H9 (cell line): ENCODE measurements around the gene SULF2. TPM values are rescaled to one million over a fixed set of nuclear protein-coding genes. Genes with fewer than 3 reads are reported as not detected.

Experiments used
- DNase-seq: peaks from one replicate; pipeline ENCODE4 v3.0.0-alpha.2; 2017
- H2AFZ ChIP-seq: one replicate; pipeline ENCODE4 v1.6.1; 2013; ENCODE audit warnings: mild to moderate bottlenecking, low read length, control low read depth, moderate library complexity
- H2AK5ac ChIP-seq: 2 replicates; pipeline ENCODE4 v1.6.1; 2013; ENCODE audit warnings: low read length, control low read depth, mixed read lengths; ENCODE audit not compliant: insufficient read length
- H2BK120ac ChIP-seq: one replicate; pipeline ENCODE4 v1.6.1; 2013; ENCODE audit warnings: low read depth, mild to moderate bottlenecking, low read length, control low read depth, inconsistent platforms; ENCODE audit not compliant: poor library complexity, severe bottlenecking
- H2BK12ac ChIP-seq: 2 replicates; pipeline ENCODE4 v1.6.1; 2013; ENCODE audit warnings: low read length, control low read depth, mixed read lengths, low read depth; ENCODE audit not compliant: insufficient read length
- H2BK15ac ChIP-seq: 2 replicates; pipeline ENCODE4 v1.6.1; 2013; ENCODE audit warnings: low read depth, low read length, control low read depth
- H2BK20ac ChIP-seq: one replicate; pipeline ENCODE4 v1.6.1; 2013; ENCODE audit warnings: low read depth, mild to moderate bottlenecking, low read length, control low read depth, inconsistent platforms; ENCODE audit not compliant: poor library complexity, severe bottlenecking
- H2BK5ac ChIP-seq: 2 replicates; pipeline ENCODE4 v1.6.1; 2013; ENCODE audit warnings: low read length, control low read depth, mixed read lengths; ENCODE audit not compliant: insufficient read length
- H3K14ac ChIP-seq: 2 replicates; pipeline ENCODE4 v1.6.1; 2013; ENCODE audit warnings: low read length, control low read depth; ENCODE audit not compliant: insufficient read depth
- H3K18ac ChIP-seq: 2 replicates; pipeline ENCODE4 v1.6.1; 2013; ENCODE audit warnings: low read depth, mild to moderate bottlenecking, mixed read lengths, low read length, control low read depth; ENCODE audit not compliant: insufficient read length
- H3K23ac ChIP-seq: 2 replicates; pipeline ENCODE4 v1.6.1; 2013; ENCODE audit warnings: low read length, control low read depth, mixed read lengths, low read depth; ENCODE audit not compliant: insufficient read length
- H3K23me2 ChIP-seq: 2 replicates; pipeline ENCODE4 v1.6.1; 2013; ENCODE audit warnings: low read depth, mild to moderate bottlenecking, mixed read lengths, low read length, control low read depth; ENCODE audit not compliant: insufficient read length, poor library complexity, severe bottlenecking
- H3K27ac ChIP-seq: 2 replicates; pipeline ENCODE4 v1.5.1; 2013; ENCODE audit warnings: low read length, control low read depth, mixed read lengths, low read depth; ENCODE audit not compliant: insufficient read length
- H3K27me3 ChIP-seq: 2 replicates; pipeline ENCODE4 v1.6.1; 2013; ENCODE audit warnings: low read length, control low read depth, inconsistent platforms; ENCODE audit not compliant: insufficient read depth
- H3K4ac ChIP-seq: 2 replicates; pipeline ENCODE4 v1.6.1; 2013; ENCODE audit warnings: low read depth, mild to moderate bottlenecking, control low read depth, inconsistent platforms, low read length, moderate library complexity
- H3K4me1 ChIP-seq: 2 replicates; pipeline ENCODE4 v1.6.1; 2013; ENCODE audit warnings: low read length, control low read depth, inconsistent platforms; ENCODE audit not compliant: insufficient read depth
- H3K4me2 ChIP-seq: 2 replicates; pipeline ENCODE4 v1.6.1; 2013; ENCODE audit warnings: low read length, control low read depth, mixed read lengths; ENCODE audit not compliant: insufficient read length, insufficient read depth
- H3K56ac ChIP-seq: 2 replicates; pipeline ENCODE4 v1.6.1; 2013; ENCODE audit warnings: low read depth, mild to moderate bottlenecking, mixed read lengths, low read length, control low read depth; ENCODE audit not compliant: insufficient read length
- H3K79me1 ChIP-seq: 2 replicates; pipeline ENCODE4 v1.6.1; 2013; ENCODE audit warnings: low read depth, mild to moderate bottlenecking, moderate library complexity, low read length, control low read depth, inconsistent platforms; ENCODE audit not compliant: insufficient read depth, poor library complexity, severe bottlenecking
- H3K79me2 ChIP-seq: 2 replicates; pipeline ENCODE4 v1.6.1; 2013; ENCODE audit warnings: low read length, control low read depth, inconsistent platforms; ENCODE audit not compliant: insufficient read depth
- H3K9ac ChIP-seq: 2 replicates; pipeline ENCODE4 v1.6.1; 2013; ENCODE audit warnings: low read length, control low read depth, mixed read lengths; ENCODE audit not compliant: insufficient read length; ENCODE audit errors: extremely low read depth
- H3K9me3 ChIP-seq: one replicate; pipeline ENCODE4 v1.6.1; 2013; ENCODE audit warnings: low read depth, low read length, inconsistent platforms; ENCODE audit not compliant: control insufficient read depth
- H3T11ph ChIP-seq: one replicate; pipeline ENCODE4 v1.6.1; 2013; ENCODE audit warnings: mild to moderate bottlenecking, low read length, control low read depth, inconsistent platforms
- H4K20me1 ChIP-seq: one replicate; pipeline ENCODE4 v1.6.1; 2013; ENCODE audit not compliant: control insufficient read depth, insufficient read length, insufficient read depth
- H4K5ac ChIP-seq: 2 replicates; pipeline ENCODE4 v1.6.1; 2013; ENCODE audit warnings: low read depth, mild to moderate bottlenecking, mixed read lengths, low read length, control low read depth; ENCODE audit not compliant: insufficient read length
- H4K8ac ChIP-seq: replicated peaks from 2 replicates; pipeline ENCODE4 v1.6.1; 2013; ENCODE audit warnings: low read length, control low read depth, mixed read lengths, low read depth; ENCODE audit not compliant: insufficient read length
- H4K91ac ChIP-seq: 2 replicates; pipeline ENCODE4 v1.6.1; 2013; ENCODE audit warnings: low read depth, mild to moderate bottlenecking, moderate library complexity, mixed read lengths, low read length, control low read depth; ENCODE audit not compliant: insufficient read length
- H3K27ac Mint-ChIP-seq, 3 experiments: 2 replicates in 2 of 3; 3 replicates in 1 of 3; pipeline ENCODE4 v1.8.0; 2020 to 2021; ENCODE audit warnings: mixed read lengths in 3 of 3, mild to moderate bottlenecking in 1 of 3, moderate library complexity in 1 of 3
- H3K27me3 Mint-ChIP-seq: 2 replicates; pipeline ENCODE4 v1.8.0; 2021; ENCODE audit warnings: low read depth, mild to moderate bottlenecking, moderate library complexity, mixed read lengths
- H3K36me3 Mint-ChIP-seq, 3 experiments: 2 replicates in 2 of 3; 3 replicates in 1 of 3; pipeline ENCODE4 v1.8.0; 2020 to 2021; ENCODE audit warnings: low read depth in 3 of 3, mixed read lengths in 3 of 3; ENCODE audit not compliant: insufficient read depth in 1 of 3
- H3K4me1 Mint-ChIP-seq, 2 experiments: 2 replicates each; pipeline ENCODE4 v1.8.0; 2020; ENCODE audit warnings: mixed read lengths in 2 of 2
- H3K4me3 Mint-ChIP-seq, 2 experiments: 2 replicates in 1 of 2; 3 replicates in 1 of 2; pipeline ENCODE4 v1.8.0; 2020 to 2021; ENCODE audit warnings: mild to moderate bottlenecking in 2 of 2, mixed read lengths in 2 of 2, moderate library complexity in 1 of 2
- H3K9me3 Mint-ChIP-seq, 2 experiments: 2 replicates in 1 of 2; 3 replicates in 1 of 2; pipeline ENCODE4 v1.8.0; 2020; ENCODE audit warnings: mild to moderate bottlenecking in 2 of 2, mixed read lengths in 2 of 2, moderate library complexity in 1 of 2
- CTCF ChIP-seq: fragments of 200-600 bp; sonication (generic); conservative IDR thresholded peaks from 3 replicates; pipeline ENCODE4 v1.8.0; 2021; ENCODE audit warnings: antibody characterized with exemption, mild to moderate bottlenecking
- WGBS: extraction: QIAGEN DNeasy Blood & Tissue Kit; methylation state at CpG from one replicate; pipeline ENCODE4 v1.1.7; 2013; ENCODE audit warnings: missing lambda C conversion rate, low lambda C conversion rate, mixed read lengths; ENCODE audit not compliant: insufficient read length; ENCODE audit errors: extremely low coverage; 5-methylcytosine and 5-hydroxymethylcytosine counted together
- total RNA-seq: library from RNA; stranded (reverse); gene quantifications from 2 replicates; pipeline ENCODE4 v1.2.1, GENCODE V29; 2021

The SULF2 gene
- total RNA-seq, 1 experiment from 2014 or later, result 31.2 TPM

GRCh38 chr20:47809161-47809960 is 24.1 kb upstream of the SULF2 start:
- no peaks in the 10 kb centered on the region for H3K79me2 ChIP-seq
- H3K4me1 Mint-ChIP-seq, result peaks cover 29% of the 10 kb centered on the region in 2 experiments
- H3K27ac Mint-ChIP-seq, result 0 out of 7 replicates have a peak overlapping the region, but pooled peaks of 1 of the 3 experiments have one; percentile 65
- H2BK20ac ChIP-seq, result no peak overlapping the region
- H3K9me3 ChIP-seq, result no peaks in the 10 kb centered on the region
- no peak overlapping the region for H3K4me2 ChIP-seq
- H3K27ac ChIP-seq, result no peak overlapping the region
- H3K79me1 ChIP-seq, result no peaks in the 10 kb centered on the region
- no peak overlapping the region for H3K4me3 Mint-ChIP-seq
- H3K36me3 Mint-ChIP-seq, result peaks cover 0 to 7% (median 0%) of the 10 kb centered on the region in 3 experiments; a peak in 3 of 7 replicates
- no peak overlapping the region for H3K9ac ChIP-seq
- H2AFZ ChIP-seq, result no peak overlapping the region
- no peak overlapping the region; the same call in 1 of the 2 replicates for H3K14ac ChIP-seq
- H4K20me1 ChIP-seq, result no peaks in the 10 kb centered on the region
- H3K4ac ChIP-seq, result no peak overlapping the region
- H4K5ac ChIP-seq, result no peak overlapping the region
- no CpG with 5 or more reads among the region's 15 CpGs for WGBS
- peaks cover 32% of the 10 kb centered on the region for H3K27me3 Mint-ChIP-seq
- H4K8ac ChIP-seq, result no peak overlapping the region
- H2AK5ac ChIP-seq, result no peak overlapping the region
- no peak for TF ChIP-seq CTCF
- no peak overlapping the region for H2BK15ac ChIP-seq
- H4K91ac ChIP-seq, result no peak overlapping the region
- no peaks in the 10 kb centered on the region for H3K23me2 ChIP-seq
- H3T11ph ChIP-seq, result no peak overlapping the region
- H3K56ac ChIP-seq, result no peak overlapping the region
- peak; percentile 84 for DNase-seq
- no peaks in the 10 kb centered on the region; the same call in 1 of the 2 replicates for H3K4me1 ChIP-seq
- no peak overlapping the region for H2BK120ac ChIP-seq
- H3K27me3 ChIP-seq, result no peaks in the 10 kb centered on the region
- no peak overlapping the region for H2BK12ac ChIP-seq
- no peaks in the 10 kb centered on the region; a peak in 3 of 5 replicates for H3K9me3 Mint-ChIP-seq
- no peak overlapping the region for H3K23ac ChIP-seq
- H3K18ac ChIP-seq, result no peak overlapping the region
- no peak overlapping the region for H2BK5ac ChIP-seq
